ENCODE data around the gene JPT1.

JPT1 gene

DNA sequence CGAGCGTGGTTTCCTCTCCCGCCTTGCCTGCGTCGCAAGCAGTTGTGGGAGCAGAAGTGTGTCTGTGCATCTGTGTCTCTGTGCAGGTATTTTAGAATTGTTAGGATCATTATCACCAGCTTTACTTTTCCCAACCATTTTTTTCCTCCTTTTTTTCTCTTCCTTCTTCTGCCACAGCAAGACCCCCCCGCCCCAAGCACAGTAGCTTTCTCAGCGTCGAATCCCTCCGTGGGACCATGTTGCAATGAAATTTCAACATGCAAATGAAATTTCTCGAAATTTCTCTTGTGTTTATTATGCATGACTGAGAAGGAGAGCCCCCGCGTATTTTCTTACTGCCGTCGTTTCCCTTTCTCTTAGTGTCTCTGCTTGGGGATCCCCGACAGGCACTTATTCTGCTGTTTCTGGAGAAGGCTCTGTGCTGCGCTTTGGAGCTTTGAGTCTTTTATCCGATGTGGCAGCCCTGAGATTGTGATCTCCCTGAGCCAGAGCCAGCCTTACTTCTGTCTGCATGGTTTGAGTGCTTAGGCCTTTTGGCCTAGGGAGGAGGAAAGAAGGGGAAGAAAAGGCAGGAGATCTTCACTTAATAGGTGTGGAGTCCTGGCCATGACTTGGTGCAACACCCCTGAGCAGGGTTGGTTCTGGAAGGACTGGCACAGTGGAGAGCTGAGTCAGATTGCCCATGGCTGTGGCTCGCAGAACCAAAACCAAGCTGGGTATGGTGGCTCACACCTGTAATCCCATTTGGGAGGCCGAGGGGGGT, 39.6 kb downstream of the JPT1 start:
- Histone ChIP-seq H3K9ac (ENCODE audit: low read length) (peak overlapping the region; percentile 48), H3K4me1 (ENCODE audit: low read length) (peaks cover 10% of the 10 kb centered on the region; the same call in 1 of the 2 replicates)
- TF ChIP-seq, protein P1, sequence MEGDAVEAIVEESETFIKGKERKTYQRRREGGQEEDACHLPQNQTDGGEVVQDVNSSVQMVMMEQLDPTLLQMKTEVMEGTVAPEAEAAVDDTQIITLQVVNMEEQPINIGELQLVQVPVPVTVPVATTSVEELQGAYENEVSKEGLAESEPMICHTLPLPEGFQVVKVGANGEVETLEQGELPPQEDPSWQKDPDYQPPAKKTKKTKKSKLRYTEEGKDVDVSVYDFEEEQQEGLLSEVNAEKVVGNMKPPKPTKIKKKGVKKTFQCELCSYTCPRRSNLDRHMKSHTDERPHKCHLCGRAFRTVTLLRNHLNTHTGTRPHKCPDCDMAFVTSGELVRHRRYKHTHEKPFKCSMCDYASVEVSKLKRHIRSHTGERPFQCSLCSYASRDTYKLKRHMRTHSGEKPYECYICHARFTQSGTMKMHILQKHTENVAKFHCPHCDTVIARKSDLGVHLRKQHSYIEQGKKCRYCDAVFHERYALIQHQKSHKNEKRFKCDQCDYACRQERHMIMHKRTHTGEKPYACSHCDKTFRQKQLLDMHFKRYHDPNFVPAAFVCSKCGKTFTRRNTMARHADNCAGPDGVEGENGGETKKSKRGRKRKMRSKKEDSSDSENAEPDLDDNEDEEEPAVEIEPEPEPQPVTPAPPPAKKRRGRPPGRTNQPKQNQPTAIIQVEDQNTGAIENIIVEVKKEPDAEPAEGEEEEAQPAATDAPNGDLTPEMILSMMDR (IDR thresholded peaks at IDR 0.05; ENCODE audit: low read length): no peak
- TF ChIP-seq EZH2phosphoT487 (IDR thresholded peaks at IDR 0.05; ENCODE audit: low read length) (no peak), EZH2 (optimal IDR thresholded peaks at IDR 0.05; ENCODE audit: low read depth, low read length) (no peak)

DNA sequence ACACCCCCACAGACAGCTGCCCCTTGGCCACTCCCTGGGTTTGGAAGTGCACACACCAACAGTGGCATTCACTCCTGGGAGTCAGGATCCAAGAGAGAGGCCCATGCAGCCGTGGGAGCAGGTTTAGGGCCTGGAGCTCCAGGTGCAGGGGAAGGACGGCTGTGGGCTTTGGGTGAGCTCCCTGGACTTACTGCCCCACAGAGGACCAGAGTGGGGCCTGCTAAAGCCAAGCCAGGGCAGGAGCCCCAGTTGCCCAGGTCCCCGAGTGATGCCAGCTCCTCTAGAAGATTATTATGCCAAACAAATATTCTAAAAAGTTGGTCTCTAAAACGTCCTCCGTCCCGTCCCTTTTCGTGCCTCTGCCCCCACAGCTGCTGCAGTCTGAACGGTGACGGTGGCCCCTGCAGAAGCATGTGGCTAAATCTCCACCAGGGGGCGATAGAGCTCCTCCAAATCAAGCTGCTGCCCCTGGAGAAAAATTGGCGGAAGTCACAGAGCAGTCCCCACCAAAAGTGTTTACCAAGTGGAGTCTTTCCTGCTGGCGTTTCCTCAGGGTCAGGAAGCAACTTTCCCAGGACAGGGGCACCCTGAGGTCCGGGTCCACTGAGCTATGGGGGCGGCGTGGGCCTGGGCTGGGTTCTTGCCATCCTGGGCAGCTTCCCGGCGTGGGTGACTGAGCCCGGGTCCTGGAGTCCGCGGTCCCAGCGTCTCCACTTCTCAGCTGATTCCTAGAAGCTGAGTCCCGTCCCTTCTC, 40.3 kb downstream of the JPT1 start:
- Histone ChIP-seq H3K27me3 (replicated peaks; ENCODE audit: insufficient read depth, low read length) (no peaks in the 10 kb centered on the region), H3K4me3 (ENCODE audit: low read length) (peak overlapping the region; percentile 54), H3F3A (ENCODE audit: insufficient read depth, low read length) (no peaks in the 10 kb centered on the region), H2AFZ (ENCODE audit: low read length) (peak overlapping the region; percentile 69), H3K4me2 (ENCODE audit: low read depth, low read length) (peak overlapping the region; percentile 76), H4K20me1 (ENCODE audit: insufficient read depth, low read length) (no peaks in the 10 kb centered on the region), H3K9me2 (replicated peaks; ENCODE audit: insufficient read depth, low read length) (no peaks in the 10 kb centered on the region), H3K9me3 (replicated peaks; ENCODE audit: insufficient read depth, low read length) (no peaks in the 10 kb centered on the region), H3K27ac (ENCODE audit: low read length) (no peak overlapping the region), H3K79me2 (ENCODE audit: low read length) (peaks cover 5% of the 10 kb centered on the region), H3K36me3 (replicated peaks; ENCODE audit: insufficient read depth, low read length) (no peaks in the 10 kb centered on the region), H3K9ac (ENCODE audit: low read length) (peak overlapping the region; percentile 48), H3K4me1 (ENCODE audit: low read length) (peaks cover 14% of the 10 kb centered on the region)
- no peak for TF ChIP-seq EZH2 (optimal IDR thresholded peaks at IDR 0.05; ENCODE audit: low read depth, low read length)
- TF ChIP-seq EZH2phosphoT487 (IDR thresholded peaks at IDR 0.05; ENCODE audit: low read length): no peak
- TF ChIP-seq, protein P1 (IDR thresholded peaks at IDR 0.05; ENCODE audit: low read length): peak; percentile 92
- DNase-seq: peak; percentile 86

More for the DNA sequence above, 39.6 kb downstream of the JPT1 start:
- H3K4me3 ChIP-seq (ENCODE audit: low read length): peak overlapping the region; percentile 54
- H3K36me3 ChIP-seq (replicated peaks; ENCODE audit: insufficient read depth, low read length): no peaks in the 10 kb centered on the region
- H3F3A ChIP-seq (ENCODE audit: insufficient read depth, low read length): no peaks in the 10 kb centered on the region
- H3K27me3 ChIP-seq (replicated peaks; ENCODE audit: insufficient read depth, low read length): no peaks in the 10 kb centered on the region
- H3K27ac ChIP-seq (ENCODE audit: low read length): no peak overlapping the region
- no peaks in the 10 kb centered on the region for H3K9me3 ChIP-seq (replicated peaks; ENCODE audit: insufficient read depth, low read length)
- peaks cover 5% of the 10 kb centered on the region for H3K79me2 ChIP-seq (ENCODE audit: low read length)
- peak overlapping the region; percentile 69 for H2AFZ ChIP-seq (ENCODE audit: low read length)
- H3K4me2 ChIP-seq (ENCODE audit: low read depth, low read length): peak overlapping the region; percentile 76
- no peaks in the 10 kb centered on the region for H3K9me2 ChIP-seq (replicated peaks; ENCODE audit: insufficient read depth, low read length)
- DNase-seq: no peak
- H4K20me1 ChIP-seq (ENCODE audit: insufficient read depth, low read length): no peaks in the 10 kb centered on the region

DNA sequence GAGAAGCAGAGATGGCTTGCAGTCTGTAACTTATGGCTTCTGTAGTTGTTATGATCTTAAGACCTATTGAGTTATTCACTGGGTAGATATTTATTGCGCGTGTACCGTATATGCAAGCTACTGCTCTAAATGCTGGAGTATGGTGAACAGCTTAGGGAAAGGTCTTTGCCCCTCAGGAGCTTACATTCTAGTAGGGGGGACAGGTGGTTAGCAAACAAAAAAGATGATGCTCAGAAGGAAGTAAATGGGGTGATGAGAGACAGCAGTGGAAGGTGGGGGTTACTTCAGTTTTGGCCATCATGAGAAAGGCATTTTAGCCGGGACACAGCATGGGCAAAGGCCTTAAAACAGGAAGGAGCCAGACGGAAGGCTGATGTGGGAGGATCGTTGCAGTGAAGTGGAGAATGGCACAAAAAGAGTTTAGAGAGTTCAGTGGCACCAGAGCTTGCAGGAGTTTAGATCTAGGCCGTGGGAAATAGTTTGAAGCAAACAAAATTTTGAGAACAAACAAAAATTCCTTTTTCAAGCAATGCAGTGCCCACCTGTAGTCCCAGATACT, 42.5 kb downstream of the JPT1 start:
- TF ChIP-seq, protein P1 (IDR thresholded peaks at IDR 0.05; ENCODE audit: low read length): no peak
- TF ChIP-seq EZH2phosphoT487 (IDR thresholded peaks at IDR 0.05; ENCODE audit: low read length) (no peak), EZH2 (optimal IDR thresholded peaks at IDR 0.05; ENCODE audit: low read depth, low read length) (no peak)
- no peak overlapping the region for H3K9ac ChIP-seq (ENCODE audit: low read length)
- no peaks in the 10 kb centered on the region for H3K27me3 ChIP-seq (replicated peaks; ENCODE audit: insufficient read depth, low read length)
- H3K79me2 ChIP-seq (ENCODE audit: low read length): peaks cover 5% of the 10 kb centered on the region
- no peaks in the 10 kb centered on the region for H4K20me1 ChIP-seq (ENCODE audit: insufficient read depth, low read length)
- H3K4me2 ChIP-seq (ENCODE audit: low read depth, low read length): no peak overlapping the region
- H3K27ac ChIP-seq (ENCODE audit: low read length): no peak overlapping the region
- H3K9me3 ChIP-seq (replicated peaks; ENCODE audit: insufficient read depth, low read length): no peaks in the 10 kb centered on the region
- H3K4me1 ChIP-seq (ENCODE audit: low read length): peaks cover 14% of the 10 kb centered on the region
- H3K9me2 ChIP-seq (replicated peaks; ENCODE audit: insufficient read depth, low read length): no peaks in the 10 kb centered on the region
- H3K36me3 ChIP-seq (replicated peaks; ENCODE audit: insufficient read depth, low read length): no peaks in the 10 kb centered on the region
- no peak for DNase-seq
- H2AFZ ChIP-seq (ENCODE audit: low read length): no peak overlapping the region
- H3F3A ChIP-seq (ENCODE audit: insufficient read depth, low read length): no peaks in the 10 kb centered on the region
- no peak overlapping the region for H3K4me3 ChIP-seq (ENCODE audit: low read length)
